ENCODE data around the gene JAZF1.

JAZF1 gene

DNA sequence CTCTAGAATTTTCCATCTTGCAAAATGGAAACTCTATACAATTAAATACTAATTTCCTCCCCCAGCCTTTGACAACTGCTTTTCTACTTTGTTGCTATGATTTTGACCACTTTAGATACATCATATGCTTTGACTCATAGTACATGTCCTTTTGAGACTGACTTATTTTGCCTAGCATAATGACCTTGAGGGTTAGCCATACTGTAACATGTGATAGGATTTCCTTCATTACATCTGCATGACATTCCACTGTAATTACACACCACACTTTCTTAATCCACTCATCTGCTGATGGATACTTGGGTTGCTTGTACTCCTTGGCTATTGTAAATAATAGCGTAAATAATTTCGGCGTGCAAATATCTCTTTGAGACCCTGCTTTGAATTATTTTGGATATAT, 127.7 kb downstream of the JAZF1 start:
- DNase-seq (ENCODE audit: low read depth in 1 of 2, low spot score in 1 of 2), result no peak

DNA sequence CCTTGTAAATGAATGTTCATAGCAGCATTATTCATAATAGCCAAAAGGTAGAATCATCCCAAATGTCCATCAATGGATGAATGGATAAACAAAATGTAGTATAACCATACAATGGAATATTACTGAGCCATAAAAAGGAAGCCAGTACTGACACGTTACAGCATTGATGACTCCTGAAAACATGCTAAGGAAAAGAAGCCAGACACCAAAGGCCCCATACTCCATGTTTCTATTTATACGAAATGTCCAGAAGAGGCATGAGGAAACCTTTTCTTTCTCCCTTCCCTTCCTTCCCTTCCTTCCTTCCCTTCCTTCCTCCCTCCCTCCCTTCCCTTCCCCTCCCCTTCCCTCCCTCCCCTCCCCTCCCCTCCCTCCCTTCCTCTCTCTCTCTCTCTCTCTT, 131.9 kb downstream of the JAZF1 start:
- no peak for DNase-seq (ENCODE audit: low read depth in 1 of 2, low spot score in 1 of 2)

DNA sequence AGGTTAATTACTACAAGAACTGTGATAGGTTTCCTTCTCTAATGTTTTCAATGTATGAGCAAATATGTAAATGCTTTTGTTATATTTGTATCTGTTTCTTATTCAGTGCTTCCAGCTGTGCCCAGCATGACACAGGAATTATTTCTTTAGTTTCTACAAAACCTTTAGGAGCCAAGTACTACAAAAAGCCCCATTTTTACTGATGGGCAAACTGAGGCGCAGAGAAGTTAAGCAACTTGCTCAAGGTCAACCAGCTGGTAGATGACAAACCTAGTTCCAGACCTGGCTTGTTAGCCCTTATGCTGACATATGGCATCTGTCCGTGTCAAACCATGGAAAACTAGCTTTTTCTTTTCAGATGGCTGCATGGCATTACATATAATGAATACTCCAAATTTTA, 134.6 kb downstream of the JAZF1 start:
- DNase-seq (ENCODE audit: low read depth in 1 of 2, low spot score in 1 of 2), result no peak

DNA sequence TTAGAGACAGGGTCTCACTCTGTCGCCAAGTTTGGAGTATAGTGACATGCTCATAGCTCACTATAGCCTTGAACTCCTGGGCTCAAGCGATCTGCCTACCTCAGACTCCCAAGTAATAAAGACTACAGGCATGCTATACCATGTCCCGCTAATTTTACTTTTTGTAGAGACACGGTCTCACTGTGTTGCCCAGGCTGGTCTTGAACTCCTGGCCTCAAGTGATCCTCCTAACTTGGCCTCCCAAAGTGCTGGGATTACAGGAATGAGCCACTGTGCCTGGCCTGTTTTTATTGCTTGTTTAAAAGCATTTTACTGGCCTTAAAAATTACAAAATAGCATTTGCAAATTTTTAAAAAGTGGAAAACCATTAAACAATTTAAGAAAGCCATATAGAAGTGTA, 135.0 kb downstream of the JAZF1 start:
- DNase-seq (ENCODE audit: low read depth in 1 of 2, low spot score in 1 of 2), result no peak

DNA sequence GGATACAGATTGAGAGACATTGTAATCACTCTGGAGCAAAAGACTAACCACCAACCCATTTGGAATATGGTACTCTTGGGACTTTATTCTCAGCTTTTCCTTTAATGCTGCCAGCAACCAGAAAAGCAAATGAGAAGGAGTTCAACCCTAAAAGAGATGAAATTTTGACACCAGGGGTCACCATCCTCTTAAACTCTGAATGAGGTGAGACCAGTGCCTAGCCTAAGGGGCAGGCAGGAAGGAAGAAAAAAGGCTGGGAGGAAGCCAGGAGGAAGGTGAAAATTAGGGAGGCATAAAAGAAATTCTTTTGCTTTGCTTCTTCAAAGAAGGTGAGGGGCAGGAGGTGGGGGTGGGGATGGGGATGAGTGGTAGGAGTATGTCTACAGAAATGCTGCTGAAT, 135.8 kb downstream of the JAZF1 start:
- DNase-seq (ENCODE audit: low read depth in 1 of 2, low spot score in 1 of 2), result no peak

DNA sequence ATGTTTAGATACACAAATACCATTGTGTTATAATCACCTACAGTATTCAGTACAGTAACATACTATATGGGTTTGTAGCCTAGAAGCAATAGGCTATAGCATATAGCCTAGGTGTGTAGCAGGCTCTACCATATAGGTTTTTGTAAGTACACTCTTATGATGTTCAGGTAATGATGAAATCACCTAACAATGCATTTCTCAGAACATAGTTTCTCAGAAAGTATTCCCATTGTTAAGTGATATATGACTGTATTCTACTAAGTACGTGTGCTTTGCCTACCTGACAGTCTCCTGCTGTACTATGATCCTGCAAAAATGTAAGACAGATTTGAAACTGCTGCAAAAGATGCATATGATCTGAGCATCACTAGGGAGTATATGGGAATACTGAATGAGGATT, 137.9 kb downstream of the JAZF1 start:
- DNase-seq (ENCODE audit: low read depth in 1 of 2, low spot score in 1 of 2), result no peak

DNA sequence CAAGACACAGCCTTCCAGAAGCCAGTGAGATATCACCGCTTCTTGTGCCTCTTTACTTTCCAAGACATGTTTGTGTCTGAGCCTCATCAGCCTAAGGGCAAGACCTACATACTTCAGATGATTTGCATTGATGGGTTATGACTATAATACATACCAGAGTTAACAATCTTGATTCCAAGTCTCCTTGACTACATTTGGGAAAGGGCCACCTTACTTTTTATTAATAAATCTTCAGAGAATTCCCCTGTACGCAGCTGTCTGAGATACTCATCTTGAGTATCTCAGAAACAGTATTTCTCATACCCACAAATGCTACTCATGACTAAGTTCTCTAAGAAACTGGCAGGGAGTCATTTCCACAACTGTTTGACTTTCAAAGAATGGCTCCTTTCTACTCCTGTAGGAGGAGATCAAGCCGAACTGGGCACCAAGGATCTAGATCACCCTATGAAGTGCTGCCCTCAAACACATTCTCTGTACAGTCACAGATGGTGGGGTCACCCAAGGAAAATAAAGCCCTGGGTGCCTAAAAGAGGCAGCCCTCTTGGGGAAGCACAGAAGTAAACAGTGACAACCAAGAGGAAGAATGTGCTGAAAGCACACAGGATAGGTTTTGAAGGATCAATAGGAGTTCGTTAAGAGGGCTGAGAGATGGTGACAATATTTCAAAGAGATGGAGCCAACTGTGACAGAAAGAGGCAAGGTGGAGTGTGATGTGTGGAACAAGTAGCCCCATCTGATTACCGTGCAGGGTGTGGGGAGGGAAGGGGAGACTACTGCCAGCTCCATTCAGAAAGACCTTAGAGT, 138.9 kb downstream of the JAZF1 start:
- DNase-seq (ENCODE audit: low read depth in 1 of 2, low spot score in 1 of 2), result no peak

DNA sequence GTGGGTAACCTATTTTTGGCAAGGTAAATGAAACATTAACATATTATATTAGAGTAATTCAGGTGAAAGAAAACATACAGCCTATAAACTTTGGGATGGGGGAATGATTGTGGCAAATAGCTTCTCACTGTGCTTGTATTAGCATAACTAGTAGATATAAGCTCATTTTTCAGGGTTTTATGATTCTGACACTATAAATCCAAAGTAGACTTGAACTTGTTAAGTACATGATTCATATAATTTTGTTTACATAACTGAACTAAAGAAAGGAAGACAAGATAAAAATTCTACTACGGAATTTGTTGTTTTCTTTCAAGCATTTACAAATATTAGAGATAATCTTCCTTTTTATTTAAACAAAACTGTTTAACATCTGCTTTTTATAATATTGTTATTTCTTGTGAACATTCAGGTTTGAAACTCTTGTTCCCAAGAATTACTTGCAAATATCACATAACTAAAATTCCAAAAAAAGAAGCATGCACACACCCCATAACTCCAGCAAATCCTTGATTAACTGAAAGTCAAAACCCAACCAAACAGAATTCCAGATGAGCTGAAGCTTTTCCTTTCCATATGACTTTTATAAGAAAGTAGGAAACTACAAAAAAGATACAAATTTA, 142.3 kb downstream of the JAZF1 start:
- DNase-seq (ENCODE audit: low read depth in 1 of 2, low spot score in 1 of 2), result no peak

DNA sequence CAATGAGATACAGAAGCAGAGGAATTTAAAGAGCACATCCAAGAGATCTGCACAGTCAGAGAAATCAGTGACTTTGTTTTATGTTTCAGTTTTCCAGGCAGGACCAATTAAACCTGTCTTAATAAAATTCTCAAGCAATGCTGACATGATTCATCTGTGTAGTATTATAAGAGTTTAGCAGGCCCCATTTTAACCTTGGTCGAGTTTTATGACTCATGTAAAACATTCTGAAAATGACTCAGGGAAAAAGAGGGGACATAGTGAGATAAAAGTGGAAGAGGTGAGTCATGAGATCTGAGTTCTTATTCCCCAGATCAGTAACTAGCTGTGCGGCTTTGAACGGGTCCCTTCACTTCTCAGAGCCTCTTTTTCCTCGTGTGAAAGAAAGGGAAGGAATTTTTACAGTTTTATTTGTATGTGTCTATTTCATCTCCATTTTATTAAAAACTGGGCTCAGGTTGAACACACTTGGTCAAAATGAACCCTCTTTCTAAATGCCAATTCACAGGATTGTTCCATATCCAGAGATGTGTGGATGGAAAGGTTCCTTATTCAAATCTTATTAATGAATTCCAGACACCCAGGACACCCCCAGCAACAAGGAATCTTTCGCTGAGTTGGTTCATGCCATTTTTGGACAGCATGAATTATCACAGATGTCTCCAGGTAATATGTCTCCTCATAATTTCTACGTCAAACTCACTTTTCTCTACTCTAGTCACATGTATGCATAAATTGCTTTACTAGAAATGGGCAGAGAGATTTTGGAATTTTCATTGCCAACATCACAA, 143.2 kb downstream of the JAZF1 start:
- DNase-seq (ENCODE audit: low read depth in 1 of 2, low spot score in 1 of 2), result peak in 1 of 2 donors; percentile 35

DNA sequence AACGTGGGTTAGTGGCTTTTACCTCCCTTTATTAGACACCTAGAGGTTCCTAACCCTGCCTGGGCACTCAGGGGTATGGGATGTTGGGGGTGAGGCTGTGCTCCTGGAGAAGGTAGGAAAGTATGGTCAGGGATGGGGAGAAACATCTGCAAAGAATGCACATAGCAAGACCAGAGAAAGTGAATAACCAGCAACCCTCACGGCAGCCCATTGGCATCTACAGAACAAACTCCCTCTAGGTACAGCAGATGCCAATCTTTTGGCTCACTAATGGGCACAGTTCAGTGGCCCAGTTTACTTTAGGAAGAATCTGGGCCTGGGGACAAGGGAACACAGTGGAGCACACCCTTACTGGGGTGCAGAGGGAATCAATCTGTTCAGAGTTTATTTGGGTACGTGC, 143.9 kb downstream of the JAZF1 start:
- DNase-seq (ENCODE audit: low read depth in 1 of 2, low spot score in 1 of 2), result no peak

DNA sequence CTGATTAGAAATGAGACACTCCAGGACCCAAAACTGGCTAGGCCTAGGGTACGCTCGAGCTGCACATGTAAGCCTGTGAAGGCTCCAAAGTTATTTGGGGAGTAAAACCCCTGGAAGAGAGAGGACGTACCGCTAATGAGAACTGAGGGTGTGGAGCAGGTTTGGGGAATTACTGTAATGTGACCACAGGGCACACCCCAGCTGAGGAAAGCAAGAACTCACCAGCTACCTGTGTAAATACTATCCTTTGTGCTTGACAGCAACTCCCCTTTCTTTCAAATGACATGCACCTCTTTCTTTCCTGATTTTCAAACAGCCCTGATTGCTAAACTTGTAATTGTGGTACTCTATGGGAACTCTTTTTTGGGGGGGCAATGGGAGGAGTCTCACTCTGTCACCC, 147.2 kb downstream of the JAZF1 start:
- no peak for DNase-seq (ENCODE audit: low read depth in 1 of 2, low spot score in 1 of 2)

DNA sequence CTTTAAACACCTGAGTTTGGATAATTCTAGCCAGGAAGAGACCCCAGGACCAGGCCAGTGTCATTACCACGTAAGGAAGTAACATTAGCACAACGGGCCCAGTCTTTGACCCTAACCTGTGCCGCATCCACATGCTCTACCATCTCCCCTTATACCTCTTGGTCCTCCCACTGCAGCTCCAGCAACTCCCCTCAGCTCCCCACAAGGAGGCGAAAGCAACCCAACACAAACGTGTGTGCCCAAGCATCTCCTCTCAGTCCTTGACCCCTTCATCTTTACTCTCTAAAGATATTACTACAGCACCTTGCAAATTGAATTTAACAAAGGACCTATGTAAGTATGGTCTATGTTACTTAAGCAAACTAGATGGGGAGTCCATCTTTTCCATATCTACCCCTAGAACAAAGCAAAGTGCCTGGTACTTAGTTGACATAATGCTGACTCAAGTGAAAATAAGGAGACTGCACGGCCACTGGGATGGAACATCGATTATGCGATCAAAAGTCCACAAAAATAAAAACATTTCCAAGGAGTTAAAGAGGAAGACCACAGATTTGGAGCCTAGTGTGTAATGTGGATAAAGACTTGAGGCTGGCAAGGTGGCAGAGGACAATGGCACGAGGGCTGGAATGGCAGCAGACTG, 147.7 kb downstream of the JAZF1 start:
- DNase-seq (ENCODE audit: low read depth in 1 of 2, low spot score in 1 of 2), result no peak

DNA sequence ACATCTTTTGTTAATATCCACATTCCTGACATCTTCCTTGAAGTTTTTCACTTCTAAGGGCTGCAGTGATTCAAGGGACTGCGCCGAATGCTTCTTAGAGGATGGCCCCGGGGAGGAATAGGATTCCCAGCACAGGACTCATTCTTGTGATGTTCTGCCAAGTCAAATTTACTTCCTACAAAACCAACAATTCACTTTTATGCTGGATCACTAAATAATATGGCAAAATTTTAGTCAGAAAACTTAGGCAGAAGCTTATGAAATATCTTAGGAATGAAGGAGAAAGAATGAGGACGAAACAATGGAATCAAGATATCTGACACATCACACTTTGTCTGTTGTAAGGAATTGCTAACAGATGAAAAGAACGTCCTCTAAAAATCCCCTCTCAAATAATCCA, 151.5 kb downstream of the JAZF1 start:
- DNase-seq (ENCODE audit: low read depth in 1 of 2, low spot score in 1 of 2), result no peak

DNA sequence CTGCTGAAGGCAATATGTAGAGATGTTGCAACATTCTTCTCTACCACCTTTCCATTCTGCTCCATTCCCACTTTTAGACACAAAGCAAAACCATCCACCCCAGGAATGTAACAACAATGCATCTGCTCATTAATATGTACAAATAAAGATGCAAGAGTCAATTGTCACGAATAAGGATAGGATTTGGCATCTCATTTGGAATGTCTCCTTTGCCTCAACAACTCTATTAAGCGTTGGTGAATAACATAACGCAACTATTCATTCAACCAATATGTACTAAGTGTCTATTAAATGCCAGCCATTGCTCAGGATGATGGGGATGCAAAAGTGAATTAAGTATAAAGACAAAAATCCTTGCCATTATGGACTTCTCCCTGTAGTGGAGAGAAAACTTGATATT, 152.1 kb downstream of the JAZF1 start:
- no peak for DNase-seq (ENCODE audit: low read depth in 1 of 2, low spot score in 1 of 2)

DNA sequence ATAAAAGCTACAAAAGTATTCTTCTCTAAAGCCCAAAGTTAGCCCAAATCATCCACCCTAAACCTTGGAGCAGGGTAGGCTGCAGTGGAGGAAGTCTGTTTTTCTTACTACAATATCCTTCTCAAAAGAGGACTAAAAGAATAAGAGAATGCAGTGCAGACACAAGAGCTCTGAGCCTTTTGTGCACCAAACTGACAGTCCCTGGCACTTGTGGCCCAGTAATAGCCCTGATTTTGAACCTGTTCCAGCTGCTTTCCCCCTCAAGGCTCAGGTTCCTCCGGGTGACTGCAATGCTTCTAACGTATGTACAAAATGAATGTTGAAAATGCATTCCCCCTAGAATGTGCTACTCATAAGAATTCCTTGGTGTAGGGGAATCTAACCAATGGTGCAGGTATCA, 154.4 kb downstream of the JAZF1 start:
- DNase-seq (ENCODE audit: low read depth in 1 of 2, low spot score in 1 of 2), result no peak

DNA sequence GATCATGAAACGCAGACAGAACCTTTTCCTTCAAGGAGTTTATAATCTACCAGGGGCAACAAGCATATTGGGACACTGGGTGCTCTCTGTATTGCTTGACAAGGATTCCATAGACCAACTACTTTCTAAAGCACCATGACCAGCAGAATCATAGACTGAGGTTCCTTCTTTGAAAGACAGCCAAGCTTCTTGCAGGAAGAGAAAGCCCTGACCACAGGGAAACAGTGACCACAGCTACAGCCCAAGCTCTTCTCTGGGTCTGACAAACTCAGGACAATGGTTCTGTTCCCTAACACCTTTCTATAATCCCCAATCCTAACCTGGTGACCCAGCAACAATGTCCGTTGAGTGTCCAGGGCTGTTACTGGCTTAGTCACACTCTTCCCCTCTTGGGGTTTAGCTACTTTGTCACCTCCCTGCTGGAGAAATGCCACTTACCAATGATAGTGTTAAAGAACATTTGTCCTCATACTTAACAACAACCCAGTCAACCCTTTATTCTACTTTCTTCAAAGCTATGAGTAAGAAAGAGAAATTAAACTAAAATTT, 155.7 kb downstream of the JAZF1 start:
- no peak for DNase-seq (ENCODE audit: low read depth in 1 of 2, low spot score in 1 of 2)

DNA sequence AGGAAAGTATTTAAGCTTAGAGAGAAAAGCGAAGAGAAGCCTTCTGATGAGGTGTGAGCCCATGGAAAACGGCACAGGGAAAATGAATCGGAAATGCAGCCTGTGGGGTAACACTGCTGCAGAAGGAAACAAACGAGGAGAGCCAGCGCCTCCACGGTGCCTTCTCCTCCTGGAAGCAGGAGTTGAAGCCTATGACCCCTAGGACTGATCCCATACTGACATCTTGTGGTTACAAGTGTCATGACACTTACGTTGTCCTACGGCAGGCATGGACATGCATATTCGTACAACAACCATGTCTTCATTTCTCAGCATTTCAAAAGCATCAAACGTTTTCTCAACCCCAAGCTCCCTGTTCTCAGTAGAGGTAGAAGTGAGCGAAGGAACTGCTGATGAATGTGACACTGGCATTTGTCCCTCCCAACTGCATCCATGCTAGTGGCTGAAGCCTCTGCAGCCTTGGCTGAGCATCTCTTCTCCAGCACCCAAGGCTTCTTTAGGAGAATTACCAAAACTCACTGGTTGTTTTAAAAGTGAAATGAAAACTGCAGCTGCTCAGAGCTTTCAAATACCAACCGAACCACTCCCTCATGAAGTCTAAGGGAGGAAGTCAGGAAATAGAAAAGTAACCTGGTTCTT, 160.2 kb downstream of the JAZF1 start:
- peak; percentile 6 to 33 for DNase-seq (ENCODE audit: low read depth in 1 of 2, low spot score in 1 of 2)

DNA sequence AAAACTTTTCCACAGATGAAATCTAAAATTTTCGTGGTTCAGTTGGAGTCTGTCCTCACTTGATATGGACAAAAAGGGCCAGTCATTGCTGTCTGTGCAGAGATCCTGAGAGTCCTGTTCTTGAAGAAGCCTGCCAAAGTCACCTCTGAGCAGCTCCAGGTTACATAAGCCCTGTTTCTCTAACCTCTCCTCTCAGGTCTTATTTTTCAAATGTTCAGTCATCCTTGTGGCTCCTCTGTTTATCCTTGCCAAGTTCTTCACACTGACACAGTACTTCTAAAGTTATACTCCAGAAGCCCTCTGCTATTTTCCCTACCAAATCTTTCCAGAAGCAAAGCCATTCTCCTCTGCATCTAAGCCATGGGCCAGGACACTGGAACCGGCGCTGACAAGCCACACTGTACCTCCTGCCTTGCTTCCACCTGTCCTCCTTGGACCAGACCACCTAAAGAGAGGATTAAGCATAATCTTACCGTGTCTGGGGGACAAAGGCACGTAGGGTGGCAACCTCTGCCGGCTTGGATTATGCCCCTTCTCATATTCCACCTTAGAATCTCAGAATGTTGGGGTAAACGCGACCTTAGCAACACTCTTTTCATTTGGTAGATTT, 161.6 kb downstream of the JAZF1 start:
- DNase-seq (ENCODE audit: low read depth in 1 of 2, low spot score in 1 of 2), result no peak

DNA sequence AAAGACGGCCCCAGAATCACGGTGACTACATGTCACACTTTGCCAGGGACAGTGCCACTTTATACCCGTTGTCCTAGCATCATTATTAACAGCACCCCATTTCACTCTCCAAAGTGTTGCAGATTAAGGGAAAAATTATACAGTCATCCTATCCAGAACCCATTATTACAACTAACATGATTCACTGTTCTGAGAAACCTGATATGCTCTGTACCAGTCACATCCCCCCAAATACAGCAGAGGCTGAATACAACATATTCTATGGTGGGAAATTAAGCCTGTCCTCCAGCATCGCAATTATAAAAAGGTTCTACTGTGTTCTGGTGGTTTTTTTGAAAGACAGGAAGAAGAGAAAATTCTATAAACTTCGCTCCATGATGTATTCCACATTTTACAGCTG, 162.1 kb downstream of the JAZF1 start:
- DNase-seq (ENCODE audit: low read depth in 1 of 2, low spot score in 1 of 2), result no peak

DNA sequence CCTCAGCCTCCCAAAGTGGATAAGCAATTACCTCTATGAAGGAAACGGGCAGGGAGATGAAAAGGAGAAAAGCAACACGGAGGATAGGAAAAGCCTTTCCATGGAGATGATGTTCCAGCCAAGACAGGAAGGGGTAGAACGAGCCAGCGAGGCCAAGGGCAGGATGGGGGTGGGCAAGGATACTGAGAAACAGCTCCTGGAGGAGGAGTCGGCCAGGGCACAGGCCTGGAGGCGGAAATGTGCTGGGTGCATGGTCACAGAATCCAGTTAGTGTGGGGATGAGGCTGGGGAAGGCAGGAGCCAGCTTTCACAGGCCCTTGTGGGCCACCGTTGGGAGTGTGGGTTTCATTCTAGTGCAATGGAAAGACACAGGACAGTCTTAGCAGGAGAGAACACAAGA, 162.6 kb downstream of the JAZF1 start:
- DNase-seq (ENCODE audit: low read depth in 1 of 2, low spot score in 1 of 2), result no peak

DNA sequence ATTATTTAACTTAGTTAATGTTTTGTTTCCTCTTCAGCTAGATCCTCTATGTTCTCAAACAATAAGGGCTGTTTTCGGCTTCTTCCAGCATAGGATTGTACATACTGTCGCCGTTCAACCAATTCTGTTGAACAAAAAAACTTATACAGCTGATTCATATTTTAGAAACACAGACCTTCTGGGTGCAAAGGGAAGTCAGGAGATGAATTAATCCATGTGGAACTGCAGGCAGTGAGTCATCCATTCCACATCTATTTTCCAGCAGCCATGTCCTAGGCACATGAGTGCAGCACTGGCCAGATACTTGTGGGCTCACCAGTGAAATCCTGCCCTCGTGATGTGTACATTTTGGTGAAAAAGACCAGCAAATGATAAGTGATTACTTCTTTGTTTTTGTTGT, 163.2 kb downstream of the JAZF1 start:
- no peak for DNase-seq (ENCODE audit: low read depth in 1 of 2, low spot score in 1 of 2)

Data from activated CD4-positive, alpha-beta T cell treated with anti-CD3 and anti-CD28 coated beads, Interleukin-2, amount 50 U/mL, for 24 hours (primary cell).